Ascending aorta (tissue), 2 donors: Measurements from ENCODE around the gene GNPTAB. TPM values are rescaled to one million over a fixed set of nuclear protein-coding genes. Genes with fewer than 3 reads are reported as not detected.

Experiments
- DNase-seq, 2 donors: peaks; one replicate each; pipeline ENCODE4 v3.0.0-alpha.2; 2019; ENCODE audit warnings: low spot score in 2 of 2
- H3K27ac ChIP-seq, 2 donors: fragments of 200-600 bp; sonication (generic); one replicate each; pipeline ENCODE4 v1.5.1; 2016 to 2017; ENCODE audit warnings: mild to moderate bottlenecking in 1 of 2
- H3K27me3 ChIP-seq: fragments of 200-600 bp; sonication (generic); one replicate; pipeline ENCODE4 v1.5.1; 2017
- H3K36me3 ChIP-seq, 2 donors: fragments of 200-600 bp; sonication (generic); one replicate each; pipeline ENCODE4 v1.5.1; 2016
- H3K4me1 ChIP-seq, 2 donors: fragments of 200-600 bp; sonication (generic); one replicate each; pipeline ENCODE4 v1.5.1; 2016 to 2017; ENCODE audit warnings: mild to moderate bottlenecking in 1 of 2
- H3K4me3 ChIP-seq, 2 donors: fragments of 200-600 bp; sonication (generic); one replicate each; pipeline ENCODE4 v1.5.1; 2016 to 2017; ENCODE audit warnings: mild to moderate bottlenecking in 1 of 2
- H3K9me3 ChIP-seq, 2 donors: fragments of 200-600 bp; sonication (generic); one replicate each; pipeline ENCODE4 v1.5.1; 2016
- intact Hi-C: fragments of 100-400 bp; cut with DNase I; formaldehyde crosslinking; loops from one replicate; pipeline ENCODE4 v1.15.1; 2023
- total RNA-seq: library from RNA; depleted of rRNA; stranded (reverse); fragments of >200 nt; gene quantifications from one replicate; pipeline ENCODE4 v1.1.0, GENCODE V29; 2016
- TF ChIP-seq, protein P1 (sequence below), 3 experiments: fragments of 200-600 bp in 2 of 3; fragments of 450-650 bp in 1 of 3; sonication (generic) in 2 of 3; IDR thresholded peaks; one replicate each; pipeline ENCODE4 v1.5.1; 2016 to 2019; ENCODE audit warnings: antibody characterized with exemption in 3 of 3, mild to moderate bottlenecking in 1 of 3, moderate library complexity in 1 of 3

GNPTAB gene
- total RNA-seq, 1 donor from 2014 or later, result 9.5 TPM

GRCh38 chr12:101745481-101745880, 85.3 kb downstream of the GNPTAB start:
- TF ChIP-seq, protein P1, sequence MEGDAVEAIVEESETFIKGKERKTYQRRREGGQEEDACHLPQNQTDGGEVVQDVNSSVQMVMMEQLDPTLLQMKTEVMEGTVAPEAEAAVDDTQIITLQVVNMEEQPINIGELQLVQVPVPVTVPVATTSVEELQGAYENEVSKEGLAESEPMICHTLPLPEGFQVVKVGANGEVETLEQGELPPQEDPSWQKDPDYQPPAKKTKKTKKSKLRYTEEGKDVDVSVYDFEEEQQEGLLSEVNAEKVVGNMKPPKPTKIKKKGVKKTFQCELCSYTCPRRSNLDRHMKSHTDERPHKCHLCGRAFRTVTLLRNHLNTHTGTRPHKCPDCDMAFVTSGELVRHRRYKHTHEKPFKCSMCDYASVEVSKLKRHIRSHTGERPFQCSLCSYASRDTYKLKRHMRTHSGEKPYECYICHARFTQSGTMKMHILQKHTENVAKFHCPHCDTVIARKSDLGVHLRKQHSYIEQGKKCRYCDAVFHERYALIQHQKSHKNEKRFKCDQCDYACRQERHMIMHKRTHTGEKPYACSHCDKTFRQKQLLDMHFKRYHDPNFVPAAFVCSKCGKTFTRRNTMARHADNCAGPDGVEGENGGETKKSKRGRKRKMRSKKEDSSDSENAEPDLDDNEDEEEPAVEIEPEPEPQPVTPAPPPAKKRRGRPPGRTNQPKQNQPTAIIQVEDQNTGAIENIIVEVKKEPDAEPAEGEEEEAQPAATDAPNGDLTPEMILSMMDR (IDR thresholded peaks at IDR 0.05), result no peak
- intact Hi-C loops, result loop anchor here (5.0 kb wide), 1 partner anchor 173 kb away; no protein-coding TSS in a partner anchor
- no peak for DNase-seq
- Histone ChIP-seq H3K4me3 (no peak overlapping the region), H3K36me3 (peaks cover 23 to 59% of the 10 kb centered on the region in 2 donors), H3K9me3 (no peaks in the 10 kb centered on the region), H3K27ac (no peak overlapping the region), H3K27me3 (no peaks in the 10 kb centered on the region), H3K4me1 (no peaks in the 10 kb centered on the region)

DNA sequence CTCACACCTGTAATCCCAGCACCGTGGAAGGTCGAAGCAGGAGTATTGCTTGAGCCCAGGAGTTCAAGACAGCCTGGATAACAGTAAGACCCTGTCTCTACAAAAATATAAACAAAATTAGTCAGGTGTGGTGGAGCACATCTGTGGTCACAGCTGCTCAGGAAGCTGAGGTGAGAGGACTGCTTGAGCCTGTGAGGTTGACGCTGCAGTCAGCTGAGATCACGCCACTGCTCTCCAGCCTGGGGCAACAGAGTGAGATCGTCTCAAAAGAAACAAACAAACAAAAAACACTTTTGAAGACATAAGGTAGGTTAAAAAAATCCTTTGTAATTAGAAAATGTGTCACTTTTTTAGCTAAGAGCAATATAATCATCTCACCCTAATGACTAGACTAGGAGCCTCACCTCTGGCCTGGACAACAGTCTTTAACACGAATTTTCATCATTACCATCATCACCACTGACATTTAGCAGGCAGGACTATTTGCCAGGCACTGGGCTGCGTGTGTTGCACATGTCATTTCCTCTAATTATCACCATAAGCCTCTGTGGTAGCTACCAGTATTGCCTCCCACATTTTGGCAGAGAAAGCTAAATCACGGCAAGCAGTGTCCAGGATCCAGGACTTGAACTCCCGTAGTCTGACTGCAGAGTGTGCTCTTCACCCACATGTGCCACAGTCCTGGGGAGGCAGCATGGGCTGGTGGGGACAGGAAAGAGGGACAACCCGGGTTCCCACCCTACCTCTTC, 86.9 kb downstream of the GNPTAB start:
- intact Hi-C loops, result no loop called here
- H3K4me3 ChIP-seq, result no peak overlapping the region
- no peak overlapping the region for H3K27ac ChIP-seq
- peaks cover 19 to 61% of the 10 kb centered on the region in 2 donors for H3K36me3 ChIP-seq
- H3K9me3 ChIP-seq, result no peaks in the 10 kb centered on the region
- TF ChIP-seq, protein P1 (IDR thresholded peaks at IDR 0.05), result no peak
- no peaks in the 10 kb centered on the region for H3K4me1 ChIP-seq
- DNase-seq, result no peak
- no peaks in the 10 kb centered on the region for H3K27me3 ChIP-seq

DNA sequence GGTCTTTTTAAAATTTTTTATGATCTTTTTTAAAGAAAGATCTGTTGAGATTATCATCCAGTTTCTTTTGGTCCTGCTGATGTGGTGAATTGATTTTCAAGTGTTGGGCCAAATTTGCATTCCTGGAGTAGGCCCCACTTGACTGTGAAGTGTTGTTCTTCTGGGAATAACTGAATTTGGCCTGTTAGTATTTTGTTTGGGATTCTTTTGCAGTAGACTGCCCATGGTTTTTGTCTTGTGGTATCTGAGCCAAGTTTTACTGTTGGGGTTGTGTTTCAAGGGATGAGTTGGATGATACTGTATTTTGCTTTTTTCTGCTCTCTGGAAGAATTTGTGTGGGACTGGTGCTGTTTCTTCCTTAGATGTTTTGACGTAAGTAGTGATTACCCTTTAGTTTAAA, 87.5 kb downstream of the GNPTAB start:
- Histone ChIP-seq H3K27me3 (no peaks in the 10 kb centered on the region), H3K4me3 (no peak overlapping the region), H3K36me3 (peaks cover 21 to 63% of the 10 kb centered on the region in 2 donors), H3K4me1 (no peaks in the 10 kb centered on the region), H3K9me3 (no peaks in the 10 kb centered on the region), H3K27ac (no peak overlapping the region)
- TF ChIP-seq, protein P1 (IDR thresholded peaks at IDR 0.05), result no peak
- intact Hi-C loops, result no loop called here
- no peak for DNase-seq

DNA sequence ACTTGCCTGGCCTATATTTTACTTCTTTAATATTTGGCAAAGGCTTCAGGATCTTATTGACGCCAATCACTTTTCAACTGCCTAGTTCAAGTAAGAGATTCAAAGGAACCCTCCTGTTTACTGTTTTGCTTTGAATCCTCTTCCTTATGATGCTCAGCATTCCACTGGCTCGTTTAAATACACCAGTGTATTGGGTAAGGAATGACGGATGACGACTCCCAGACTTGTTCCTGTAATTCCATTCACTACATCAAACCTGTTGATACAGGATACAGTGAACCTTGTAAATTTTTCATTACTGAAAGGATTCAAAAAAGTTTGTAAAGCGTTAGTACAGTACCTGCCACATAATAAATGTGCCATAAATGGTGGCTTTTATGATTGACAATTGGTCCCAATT, 89.8 kb downstream of the GNPTAB start:
- DNase-seq, result no peak
- Histone ChIP-seq H3K27ac (no peak overlapping the region), H3K4me3 (no peak overlapping the region), H3K9me3 (no peaks in the 10 kb centered on the region), H3K27me3 (no peaks in the 10 kb centered on the region), H3K4me1 (no peaks in the 10 kb centered on the region), H3K36me3 (peaks cover 9 to 51% of the 10 kb centered on the region in 2 donors)
- intact Hi-C loops, result no loop called here
- TF ChIP-seq, protein P1 (IDR thresholded peaks at IDR 0.05), result no peak

- Histone ChIP-seq H3K4me1 (no peaks in the 10 kb centered on the region), H3K27me3 (no peaks in the 10 kb centered on the region), H3K9me3 (no peaks in the 10 kb centered on the region), H3K27ac (no peak overlapping the region), H3K36me3 (peaks cover 9 to 48% of the 10 kb centered on the region in 2 donors), H3K4me3 (no peak overlapping the region)
- intact Hi-C loops, result no loop called here
- TF ChIP-seq, protein P1 (IDR thresholded peaks at IDR 0.05), result no peak
- no peak for DNase-seq
These were observed 90.2 kb downstream of the GNPTAB start for GRCh38 chr12:101740566-101740965.
